HCT116 (cell line): ENCODE results near the gene HIVEP2. TPM values are rescaled to one million over a fixed set of nuclear protein-coding genes. Genes with fewer than 3 reads are reported as not detected.

Source experiments
- ATAC-seq: fragments of 200-7000 bp; cut with Tn5 transposase; 2 replicates; pipeline ENCODE4 v1.9.1; 2020; ENCODE audit warnings: mild to moderate bottlenecking, moderate library complexity
- BruUV-seq: library from RNA; stranded (reverse); fragments of 400-500 nt; replicated peaks from 2 replicates; lab custom pipeline; 2021; lab: Mats Ljungman, UMichigan
- CTCF ChIA-PET: fragments of 300-600 bp; sonication (Branson Sonifier 250); formaldehyde crosslinking; loops from one replicate; lab custom pipeline; 2021; ENCODE audit warnings: antibody characterized with exemption; lab: Charles Lee
- POLR2A ChIA-PET: fragments of 300-600, 350-600 bp; sonication (Branson Sonifier 250); formaldehyde crosslinking; loops from one replicate; lab custom pipeline; 2021; ENCODE audit warnings: antibody characterized with exemption; lab: Charles Lee
- RAD21 ChIA-PET, 2 experiments: fragments of 300-600 bp; sonication (Branson Sonifier 250); formaldehyde crosslinking; loops; one replicate each; lab custom pipeline; 2023; ENCODE audit warnings: low total read pairs in 2 of 2; ENCODE audit not compliant: uncharacterized antibody in 2 of 2, unreplicated experiment in 2 of 2, low non-redundant PET in 1 of 2; lab: Charles Lee
- DNase-seq: peaks from one replicate; pipeline ENCODE4 v3.0.0-alpha.2; 2010; ENCODE audit warnings: low read depth, low spot score
- H2AFZ ChIP-seq: fragments of 200-600 bp; shearing (Covaris generic), sonication (generic); 2 replicates; pipeline ENCODE4 v1.6.1; 2017; ENCODE audit warnings: low read depth, mixed run types, mixed read lengths, antibody characterized with exemption, low read length; ENCODE audit not compliant: poor library complexity, severe bottlenecking
- H3K27ac ChIP-seq: 2 replicates; pipeline ENCODE4 v1.5.1; 2012; ENCODE audit warnings: low read depth, low read length
- H3K27me3 ChIP-seq: fragments of 200-600 bp; sonication (generic); 2 replicates; pipeline ENCODE4 v1.6.1; 2016; ENCODE audit warnings: mixed run types, low read length, mixed read lengths; ENCODE audit not compliant: insufficient read depth
- H3K36me3 ChIP-seq, 2 experiments: fragments of 200-500 bp in 1 of 2; fragments of 200-600 bp in 1 of 2; sonication (Bioruptor generic) in 1 of 2; sonication (generic) in 1 of 2; 2 replicates each; pipeline versions ENCODE4 v1.5.1 to v1.6.1; 2014 to 2016; ENCODE audit warnings: low read length in 2 of 2, inconsistent platforms in 1 of 2, mixed read lengths in 1 of 2, mixed run types in 1 of 2; ENCODE audit not compliant: insufficient read depth in 2 of 2, control insufficient read depth in 1 of 2
- H3K4me1 ChIP-seq, 2 experiments: fragments of 200-600 bp in 1 of 2; sonication (generic) in 1 of 2; 2 replicates each; pipeline versions ENCODE4 v1.5.1 to v1.6.1; 2012 to 2017; ENCODE audit warnings: low read length in 2 of 2, inconsistent platforms in 1 of 2, mild to moderate bottlenecking in 1 of 2, mixed read lengths in 1 of 2, mixed run types in 1 of 2, moderate library complexity in 1 of 2; ENCODE audit not compliant: insufficient read depth in 2 of 2, control insufficient read depth in 1 of 2
- H3K4me2 ChIP-seq: fragments of 200-600 bp; sonication (generic); 2 replicates; pipeline ENCODE4 v1.6.1; 2017; ENCODE audit warnings: mixed run types, low read length, mixed read lengths
- H3K4me3 ChIP-seq, 2 experiments: fragments of 200-600 bp in 1 of 2; sonication (generic) in 1 of 2; replicated peaks in 1 of 2; 2 replicates each; pipeline ENCODE4 v1.5.1; 2011 to 2016; ENCODE audit warnings: low read length in 2 of 2, control low read depth in 1 of 2, low read depth in 1 of 2, mild to moderate bottlenecking in 1 of 2, mixed read lengths in 1 of 2, mixed run types in 1 of 2
- H3K79me2 ChIP-seq: fragments of 200-600 bp; sonication (generic); 2 replicates; pipeline ENCODE4 v1.6.1; 2017; ENCODE audit warnings: mild to moderate bottlenecking, mixed run types, low read length, moderate library complexity, mixed read lengths; ENCODE audit not compliant: insufficient read depth
- H3K9ac ChIP-seq: fragments of 200-600 bp; sonication (generic); 2 replicates; pipeline ENCODE4 v1.6.1; 2016; ENCODE audit warnings: low read length, mixed read lengths
- H3K9me2 ChIP-seq: fragments of 200-600 bp; sonication (generic), shearing (Covaris generic); 2 replicates; pipeline ENCODE4 v1.6.1; 2017; ENCODE audit warnings: mixed run types, mild to moderate bottlenecking, moderate library complexity; ENCODE audit not compliant: insufficient read depth
- H3K9me3 ChIP-seq, 2 experiments: fragments of 200-500 bp in 1 of 2; fragments of 200-600 bp in 1 of 2; sonication (Bioruptor generic) in 1 of 2; sonication (generic) in 1 of 2; 2 replicates each; pipeline ENCODE4 v1.6.1; 2014 to 2017; ENCODE audit warnings: low read length in 2 of 2, mixed read lengths in 2 of 2, inconsistent platforms in 1 of 2, low read depth in 1 of 2, mild to moderate bottlenecking in 1 of 2, mixed run types in 1 of 2, moderate library complexity in 1 of 2; ENCODE audit not compliant: control insufficient read depth in 1 of 2, insufficient read depth in 1 of 2
- H4K20me1 ChIP-seq: fragments of 200-600 bp; sonication (generic), shearing (Covaris generic); 2 replicates; pipeline ENCODE4 v1.6.1; 2017; ENCODE audit warnings: mixed run types, mild to moderate bottlenecking, moderate library complexity; ENCODE audit not compliant: insufficient read depth
- CBX3 ChIP-seq: IDR thresholded peaks from 2 replicates; pipeline ENCODE4 v1.6.1; 2012; ENCODE audit warnings: low read depth
- CEBPB ChIP-seq: IDR thresholded peaks from 2 replicates; pipeline ENCODE4 v1.6.1; 2012; ENCODE audit warnings: low read depth
- EGR1 ChIP-seq: IDR thresholded peaks from 2 replicates; pipeline ENCODE4 v1.6.1; 2012; ENCODE audit warnings: low read depth
- ELF1 ChIP-seq: IDR thresholded peaks from 2 replicates; pipeline ENCODE4 v1.6.1; 2012; ENCODE audit warnings: low read depth, borderline replicate concordance
- EZH2 ChIP-seq: fragments of 200-600 bp; sonication (generic); IDR thresholded peaks from 2 replicates; pipeline ENCODE4 v1.6.1; 2017; ENCODE audit warnings: antibody characterized with exemption, mixed run types
- JUND ChIP-seq: IDR thresholded peaks from 2 replicates; pipeline ENCODE4 v1.6.1; 2012
- POLR2A ChIP-seq: IDR thresholded peaks from 2 replicates; pipeline ENCODE4 v1.7.0; 2011; ENCODE audit warnings: borderline replicate concordance; ENCODE audit not compliant: insufficient read depth, insufficient read length; ENCODE audit errors: extremely low read depth
- POLR2AphosphoS5 ChIP-seq: IDR thresholded peaks from 2 replicates; pipeline ENCODE4 v1.6.1; 2011; ENCODE audit warnings: mild to moderate bottlenecking, low read depth, low read length, moderate library complexity
- SP1 ChIP-seq: IDR thresholded peaks from 2 replicates; pipeline ENCODE4 v1.6.1; 2012; ENCODE audit warnings: low read depth
- SRF ChIP-seq: IDR thresholded peaks from 2 replicates; pipeline ENCODE4 v1.6.1; 2012; ENCODE audit warnings: low read depth
- TCF7L2 ChIP-seq: IDR thresholded peaks from 2 replicates; pipeline ENCODE4 v1.7.0; 2011; ENCODE audit warnings: borderline replicate concordance, inconsistent platforms; ENCODE audit not compliant: insufficient read depth, insufficient read length; ENCODE audit errors: extremely low read depth
- ZFX ChIP-seq: fragments of 450-650 bp; IDR thresholded peaks from 2 replicates; pipeline ENCODE4 v1.6.1; 2017
- intact Hi-C: fragments of 100-400 bp; cut with micrococcal nuclease; formaldehyde crosslinking; loops from 2 replicates; pipeline ENCODE4 v1.10.0; 2022
- total RNA-seq: library from RNA; stranded (reverse); gene quantifications from one replicate; pipeline ENCODE4 v1.2.1, GENCODE V29; 2021; ENCODE audit not compliant: unreplicated experiment
- TF ChIP-seq, protein P1 (sequence below): IDR thresholded peaks from 2 replicates; pipeline ENCODE4 v1.6.1; 2012
- TF ChIP-seq, protein P2 (sequence below), 3 experiments: fragments of 200-600 bp in 1 of 3; sonication (generic) in 1 of 3; IDR thresholded peaks in 2 of 3; conservative IDR thresholded peaks in 1 of 3; 2 replicates each; pipeline ENCODE4 v1.5.1; 2012 to 2017; ENCODE audit warnings: low read depth in 2 of 3, low read length in 2 of 3, antibody characterized with exemption in 1 of 3, borderline replicate concordance in 1 of 3, control low read depth in 1 of 3, mild to moderate bottlenecking in 1 of 3, mixed read lengths in 1 of 3, mixed run types in 1 of 3, moderate library complexity in 1 of 3; ENCODE audit not compliant: insufficient read depth in 1 of 3

Gene HIVEP2
- total RNA-seq, 1 experiment from 2014 or later = 8.1 TPM

DNA sequence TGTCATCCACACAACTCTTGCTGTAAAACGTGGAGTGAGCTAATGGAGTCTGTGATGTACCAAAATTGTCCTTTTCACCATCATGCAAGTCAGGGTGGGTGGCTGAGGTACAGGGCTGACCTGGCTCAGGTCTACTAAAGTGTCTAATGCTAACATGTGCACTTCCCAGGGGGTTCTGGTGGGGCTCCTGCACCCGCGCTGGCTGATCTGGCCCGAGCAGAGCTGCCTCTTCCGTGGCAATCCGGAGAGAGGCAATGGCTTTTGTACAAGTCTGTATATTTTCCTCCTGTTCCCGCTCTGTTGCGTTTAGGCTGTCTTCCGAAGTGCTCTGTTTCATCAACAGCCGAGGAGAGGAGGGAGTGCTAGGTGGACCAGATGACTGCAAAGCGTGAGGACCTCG, 191.8 kb downstream of the HIVEP2 start:
- H3K9me2 ChIP-seq = no peaks in the 10 kb centered on the region
- TF ChIP-seq CEBPB (no peak), TCF7L2 (no peak), SP1 (no peak), EZH2 (no peak), CBX3 (no peak), EGR1 (no peak), JUND (no peak), POLR2A (no peak), SRF (no peak), POLR2AphosphoS5 (no peak), ZFX (no peak), ELF1 (no peak)
- TF ChIP-seq, protein P1, sequence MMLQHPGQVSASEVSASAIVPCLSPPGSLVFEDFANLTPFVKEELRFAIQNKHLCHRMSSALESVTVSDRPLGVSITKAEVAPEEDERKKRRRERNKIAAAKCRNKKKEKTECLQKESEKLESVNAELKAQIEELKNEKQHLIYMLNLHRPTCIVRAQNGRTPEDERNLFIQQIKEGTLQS = no peak
- TF ChIP-seq, protein P2, sequence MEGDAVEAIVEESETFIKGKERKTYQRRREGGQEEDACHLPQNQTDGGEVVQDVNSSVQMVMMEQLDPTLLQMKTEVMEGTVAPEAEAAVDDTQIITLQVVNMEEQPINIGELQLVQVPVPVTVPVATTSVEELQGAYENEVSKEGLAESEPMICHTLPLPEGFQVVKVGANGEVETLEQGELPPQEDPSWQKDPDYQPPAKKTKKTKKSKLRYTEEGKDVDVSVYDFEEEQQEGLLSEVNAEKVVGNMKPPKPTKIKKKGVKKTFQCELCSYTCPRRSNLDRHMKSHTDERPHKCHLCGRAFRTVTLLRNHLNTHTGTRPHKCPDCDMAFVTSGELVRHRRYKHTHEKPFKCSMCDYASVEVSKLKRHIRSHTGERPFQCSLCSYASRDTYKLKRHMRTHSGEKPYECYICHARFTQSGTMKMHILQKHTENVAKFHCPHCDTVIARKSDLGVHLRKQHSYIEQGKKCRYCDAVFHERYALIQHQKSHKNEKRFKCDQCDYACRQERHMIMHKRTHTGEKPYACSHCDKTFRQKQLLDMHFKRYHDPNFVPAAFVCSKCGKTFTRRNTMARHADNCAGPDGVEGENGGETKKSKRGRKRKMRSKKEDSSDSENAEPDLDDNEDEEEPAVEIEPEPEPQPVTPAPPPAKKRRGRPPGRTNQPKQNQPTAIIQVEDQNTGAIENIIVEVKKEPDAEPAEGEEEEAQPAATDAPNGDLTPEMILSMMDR (IDR thresholded peaks at IDR 0.05 in 2 of 3, conservative IDR thresholded peaks at IDR 0.05 in 1 of 3; ENCODE audit: borderline replicate concordance in 1 of 3, insufficient read depth in 1 of 3, low read depth in 2 of 3, low read length in 2 of 3) = no peak
- H3K9me3 ChIP-seq = no peaks in the 10 kb centered on the region
- ChIA-PET RAD21 (no interaction called here), CTCF (no interaction called here), POLR2A (no interaction called here)
- peaks cover 10 to 17% of the 10 kb centered on the region in 2 experiments; a peak in 3 of 4 replicates for H3K4me1 ChIP-seq
- DNase-seq (no peak), ATAC-seq (no peak)
- no peak overlapping the region for H3K9ac ChIP-seq
- no peak overlapping the region for H3K27ac ChIP-seq
- BruUV-seq = no TSS peak
- H4K20me1 ChIP-seq = no peaks in the 10 kb centered on the region
- intact Hi-C loops = no loop called here
- H3K4me2 ChIP-seq = no peak overlapping the region
- no peaks in the 10 kb centered on the region for H3K79me2 ChIP-seq
- no peak overlapping the region for H3K4me3 ChIP-seq
- H3K27me3 ChIP-seq = no peaks in the 10 kb centered on the region
- H3K36me3 ChIP-seq = no peaks in the 10 kb centered on the region
- no peak overlapping the region for H2AFZ ChIP-seq
